Measurements from ENCODE around the gene TGFBI.

GRCh38 chr5:136030252-136030651 lies 1.5 kb downstream of the TGFBI start:
- TF ChIP-seq, protein P1, sequence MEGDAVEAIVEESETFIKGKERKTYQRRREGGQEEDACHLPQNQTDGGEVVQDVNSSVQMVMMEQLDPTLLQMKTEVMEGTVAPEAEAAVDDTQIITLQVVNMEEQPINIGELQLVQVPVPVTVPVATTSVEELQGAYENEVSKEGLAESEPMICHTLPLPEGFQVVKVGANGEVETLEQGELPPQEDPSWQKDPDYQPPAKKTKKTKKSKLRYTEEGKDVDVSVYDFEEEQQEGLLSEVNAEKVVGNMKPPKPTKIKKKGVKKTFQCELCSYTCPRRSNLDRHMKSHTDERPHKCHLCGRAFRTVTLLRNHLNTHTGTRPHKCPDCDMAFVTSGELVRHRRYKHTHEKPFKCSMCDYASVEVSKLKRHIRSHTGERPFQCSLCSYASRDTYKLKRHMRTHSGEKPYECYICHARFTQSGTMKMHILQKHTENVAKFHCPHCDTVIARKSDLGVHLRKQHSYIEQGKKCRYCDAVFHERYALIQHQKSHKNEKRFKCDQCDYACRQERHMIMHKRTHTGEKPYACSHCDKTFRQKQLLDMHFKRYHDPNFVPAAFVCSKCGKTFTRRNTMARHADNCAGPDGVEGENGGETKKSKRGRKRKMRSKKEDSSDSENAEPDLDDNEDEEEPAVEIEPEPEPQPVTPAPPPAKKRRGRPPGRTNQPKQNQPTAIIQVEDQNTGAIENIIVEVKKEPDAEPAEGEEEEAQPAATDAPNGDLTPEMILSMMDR (IDR thresholded peaks at IDR 0.05), result no peak
- no peak for TF ChIP-seq POLR2A (IDR thresholded peaks at IDR 0.05)

Measured in esophagus squamous epithelium (tissue), 4 donors.